Activated T-cell treated with anti-CD3 and anti-CD28 coated beads, Interleukin-2, amount 50 U/mL, for 72 hours (primary cell): Measurements from ENCODE around the gene ERC2. TPM values are rescaled to one million over a fixed set of nuclear protein-coding genes. Genes with fewer than 3 reads are reported as not detected.

Experiments used
- ATAC-seq, 2 donors: fragments of 150-1000 bp; cut with Tn5 transposase; replicated peaks in 1 of 2; 2 replicates each; pipeline ENCODE4 v1.10.0; 2021; ENCODE audit warnings: moderate library complexity in 2 of 2, mild to moderate bottlenecking in 1 of 2
- DNase-seq, 2 donors: peaks; one replicate each; pipeline ENCODE4 v3.0.0; 2021 to 2022; ENCODE audit warnings: mixed read lengths in 1 of 2
- H3K27ac Mint-ChIP-seq: one replicate; pipeline ENCODE4 v1.8.0; 2022; ENCODE audit warnings: mild to moderate bottlenecking, moderate library complexity, mixed read lengths
- H3K27me3 Mint-ChIP-seq: one replicate; pipeline ENCODE4 v1.8.0; 2022; ENCODE audit warnings: low read depth, mixed read lengths
- H3K36me3 Mint-ChIP-seq, 2 donors: one replicate each; pipeline ENCODE4 v1.8.0; 2022; ENCODE audit warnings: mixed read lengths in 2 of 2, mild to moderate bottlenecking in 1 of 2; ENCODE audit not compliant: insufficient read depth in 2 of 2
- H3K4me1 Mint-ChIP-seq: one replicate; pipeline ENCODE4 v1.8.0; 2022; ENCODE audit warnings: low read depth, mixed read lengths
- H3K4me3 Mint-ChIP-seq, 2 donors: one replicate each; pipeline ENCODE4 v1.8.0; 2022; ENCODE audit warnings: mild to moderate bottlenecking in 2 of 2, mixed read lengths in 2 of 2, moderate library complexity in 2 of 2
- H3K9me3 Mint-ChIP-seq, 2 donors: one replicate each; pipeline ENCODE4 v1.8.0; 2022; ENCODE audit warnings: mixed read lengths in 2 of 2
- total RNA-seq, 2 donors: library from RNA; stranded (reverse); gene quantifications; one replicate each; pipeline ENCODE4 v1.2.3, GENCODE V29; 2022

ERC2 gene
- total RNA-seq, 2 donors from 2014 or later = 0.19 to 0.35 TPM

GRCh38 chr3:56467108-56467507, 1.2 kb downstream of the ERC2 start:
- Mint-ChIP-seq H3K27ac (no peak overlapping the region), H3K4me1 (no peaks in the 10 kb centered on the region), H3K27me3 (peaks cover 67% of the 10 kb centered on the region), H3K4me3 (peak overlapping the region; percentile 74 to 82), H3K36me3 (peaks cover 0 to 2% of the 10 kb centered on the region in 2 donors), H3K9me3 (no peaks in the 10 kb centered on the region)
- DNase-seq = peak; percentile 41 to 63
- peak; percentile 84 to 86 for ATAC-seq

GRCh38 chr3:56459719-56460118, 8.5 kb downstream of the ERC2 start:
- no peak for ATAC-seq
- DNase-seq = no peak
- Mint-ChIP-seq H3K4me3 (no peak overlapping the region), H3K4me1 (no peaks in the 10 kb centered on the region), H3K27ac (no peak overlapping the region), H3K27me3 (peaks cover 29% of the 10 kb centered on the region), H3K36me3 (no peaks in the 10 kb centered on the region), H3K9me3 (no peaks in the 10 kb centered on the region)

- Mint-ChIP-seq H3K27me3 (peaks cover 31% of the 10 kb centered on the region), H3K9me3 (no peaks in the 10 kb centered on the region), H3K27ac (no peak overlapping the region), H3K4me1 (no peaks in the 10 kb centered on the region), H3K36me3 (no peaks in the 10 kb centered on the region), H3K4me3 (no peak overlapping the region)
- no peak for ATAC-seq
- DNase-seq = no peak
These were observed 9.2 kb downstream of the ERC2 start for GRCh38 chr3:56459104-56459496.

GRCh38 chr3:56458496-56459103, 9.7 kb downstream of the ERC2 start:
- Mint-ChIP-seq H3K36me3 (no peaks in the 10 kb centered on the region), H3K4me3 (no peak overlapping the region), H3K4me1 (no peaks in the 10 kb centered on the region), H3K27ac (no peak overlapping the region), H3K9me3 (no peaks in the 10 kb centered on the region), H3K27me3 (peaks cover 36% of the 10 kb centered on the region)
- DNase-seq (no peak), ATAC-seq (no peak)

GRCh38 chr3:56456117-56456516, 12.2 kb downstream of the ERC2 start:
- DNase-seq = no peak
- H3K27ac Mint-ChIP-seq = no peak overlapping the region
- no peak for ATAC-seq
- no peaks in the 10 kb centered on the region for H3K4me1 Mint-ChIP-seq
- peaks cover 40% of the 10 kb centered on the region for H3K27me3 Mint-ChIP-seq
- H3K4me3 Mint-ChIP-seq = no peak overlapping the region
- H3K9me3 Mint-ChIP-seq = no peaks in the 10 kb centered on the region
- H3K36me3 Mint-ChIP-seq = no peaks in the 10 kb centered on the region

- no peak for ATAC-seq
- no peaks in the 10 kb centered on the region for H3K9me3 Mint-ChIP-seq
- H3K4me3 Mint-ChIP-seq = no peak overlapping the region
- H3K36me3 Mint-ChIP-seq = no peaks in the 10 kb centered on the region
- DNase-seq = no peak
- H3K27me3 Mint-ChIP-seq = peaks cover 51% of the 10 kb centered on the region
- H3K4me1 Mint-ChIP-seq = no peaks in the 10 kb centered on the region
- no peak overlapping the region for H3K27ac Mint-ChIP-seq
These were observed 15.3 kb downstream of the ERC2 start for GRCh38 chr3:56453011-56453410.

- Mint-ChIP-seq H3K27ac (no peak overlapping the region), H3K4me3 (no peak overlapping the region), H3K4me1 (peaks cover 4% of the 10 kb centered on the region), H3K27me3 (peaks cover 46% of the 10 kb centered on the region), H3K9me3 (no peaks in the 10 kb centered on the region), H3K36me3 (no peaks in the 10 kb centered on the region)
- ATAC-seq (no peak), DNase-seq (no peak)
These were observed 16.2 kb downstream of the ERC2 start for GRCh38 chr3:56452085-56452484.

- peaks cover 5% of the 10 kb centered on the region for H3K4me1 Mint-ChIP-seq
- DNase-seq (no peak), ATAC-seq (no peak)
- H3K9me3 Mint-ChIP-seq = peaks cover 0 to 1% of the 10 kb centered on the region in 2 donors
- H3K4me3 Mint-ChIP-seq = no peak overlapping the region
- H3K27ac Mint-ChIP-seq = no peak overlapping the region
- H3K36me3 Mint-ChIP-seq = no peaks in the 10 kb centered on the region
- peaks cover 12% of the 10 kb centered on the region for H3K27me3 Mint-ChIP-seq
These were observed 24.9 kb downstream of the ERC2 start for GRCh38 chr3:56443372-56443771.

GRCh38 chr3:56428667-56429066, 39.6 kb downstream of the ERC2 start:
- H3K36me3 Mint-ChIP-seq = no peaks in the 10 kb centered on the region
- H3K27ac Mint-ChIP-seq = no peak overlapping the region
- H3K4me3 Mint-ChIP-seq = no peak overlapping the region
- H3K9me3 Mint-ChIP-seq = peaks cover 2 to 3% of the 10 kb centered on the region in 2 donors
- H3K4me1 Mint-ChIP-seq = peaks cover 1% of the 10 kb centered on the region
- ATAC-seq = no peak
- no peak for DNase-seq
- peaks cover 12% of the 10 kb centered on the region for H3K27me3 Mint-ChIP-seq

GRCh38 chr3:56424885-56425284, 43.4 kb downstream of the ERC2 start:
- no peaks in the 10 kb centered on the region for H3K36me3 Mint-ChIP-seq
- H3K4me1 Mint-ChIP-seq = peaks cover 8% of the 10 kb centered on the region
- ATAC-seq (no peak), DNase-seq (no peak)
- peaks cover 27% of the 10 kb centered on the region for H3K27me3 Mint-ChIP-seq
- no peak overlapping the region for H3K27ac Mint-ChIP-seq
- H3K4me3 Mint-ChIP-seq = no peak overlapping the region
- peaks cover 0 to 2% of the 10 kb centered on the region in 2 donors for H3K9me3 Mint-ChIP-seq

- ATAC-seq (no peak), DNase-seq (no peak)
- no peak overlapping the region for H3K27ac Mint-ChIP-seq
- no peak overlapping the region for H3K4me3 Mint-ChIP-seq
- peaks cover 8% of the 10 kb centered on the region for H3K4me1 Mint-ChIP-seq
- H3K9me3 Mint-ChIP-seq = peaks cover 0 to 2% of the 10 kb centered on the region in 2 donors
- no peaks in the 10 kb centered on the region for H3K36me3 Mint-ChIP-seq
- peaks cover 31% of the 10 kb centered on the region for H3K27me3 Mint-ChIP-seq
These were observed 43.9 kb downstream of the ERC2 start for GRCh38 chr3:56424336-56424735.

- no peak for DNase-seq
- Mint-ChIP-seq H3K4me1 (peaks cover 8% of the 10 kb centered on the region), H3K36me3 (no peaks in the 10 kb centered on the region), H3K4me3 (no peak overlapping the region), H3K27me3 (peaks cover 34% of the 10 kb centered on the region), H3K9me3 (peaks cover 0 to 2% of the 10 kb centered on the region in 2 donors), H3K27ac (no peak overlapping the region)
- no peak for ATAC-seq
These were observed 44.6 kb downstream of the ERC2 start for GRCh38 chr3:56423661-56424099.

- Mint-ChIP-seq H3K9me3 (peaks cover 0 to 2% of the 10 kb centered on the region in 2 donors), H3K36me3 (no peaks in the 10 kb centered on the region), H3K4me1 (peaks cover 8% of the 10 kb centered on the region), H3K4me3 (no peak overlapping the region), H3K27ac (no peak overlapping the region), H3K27me3 (peaks cover 39% of the 10 kb centered on the region)
- DNase-seq (no peak), ATAC-seq (no peak)
These were observed 46.0 kb downstream of the ERC2 start for GRCh38 chr3:56422316-56422715.

GRCh38 chr3:56421205-56421604, 47.1 kb downstream of the ERC2 start:
- peaks cover 0 to 2% of the 10 kb centered on the region in 2 donors for H3K9me3 Mint-ChIP-seq
- H3K36me3 Mint-ChIP-seq = no peaks in the 10 kb centered on the region
- peak in 1 of 2 donors; percentile 1 for DNase-seq
- H3K27me3 Mint-ChIP-seq = peaks cover 42% of the 10 kb centered on the region
- H3K27ac Mint-ChIP-seq = no peak overlapping the region
- H3K4me3 Mint-ChIP-seq = no peak overlapping the region
- peak in 1 of 2 donors; percentile 30 for ATAC-seq
- peaks cover 8% of the 10 kb centered on the region for H3K4me1 Mint-ChIP-seq
